COLO668 (cell line): ENCODE measurements around the gene FAM153A.
"Not testable (repeated sequence)": the region's sequence is repeated elsewhere in the genome, so short reads cannot be mapped to it uniquely, and the experiment has no call there.

ENCODE experiments used
- DNase-seq: peaks from one replicate; lab custom pipeline; 2025; ENCODE audit not compliant: unreplicated experiment; lab: John Stamatoyannopoulos, UW

Gene FAM153A

DNA sequence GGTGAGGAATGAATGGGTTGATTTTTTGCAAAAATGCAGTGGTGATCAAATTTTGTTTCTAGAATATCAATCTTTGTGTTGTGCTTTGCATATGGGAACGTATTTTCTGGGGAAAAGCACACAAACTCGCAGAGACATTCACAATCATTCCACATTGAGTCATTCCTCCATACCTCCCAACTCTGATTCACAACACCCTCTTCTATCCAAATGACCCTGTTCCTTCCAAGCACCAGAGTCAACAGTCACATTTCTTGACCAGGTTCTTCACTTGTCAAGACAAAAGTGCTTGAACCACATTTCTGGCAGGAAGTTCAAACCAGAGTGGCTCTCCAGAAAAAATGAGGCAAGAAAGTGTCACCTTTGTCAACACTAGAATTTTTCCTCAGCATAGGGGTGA, 35.3 kb downstream of the FAM153A start:
- DNase-seq: not testable (repeated sequence)

DNA sequence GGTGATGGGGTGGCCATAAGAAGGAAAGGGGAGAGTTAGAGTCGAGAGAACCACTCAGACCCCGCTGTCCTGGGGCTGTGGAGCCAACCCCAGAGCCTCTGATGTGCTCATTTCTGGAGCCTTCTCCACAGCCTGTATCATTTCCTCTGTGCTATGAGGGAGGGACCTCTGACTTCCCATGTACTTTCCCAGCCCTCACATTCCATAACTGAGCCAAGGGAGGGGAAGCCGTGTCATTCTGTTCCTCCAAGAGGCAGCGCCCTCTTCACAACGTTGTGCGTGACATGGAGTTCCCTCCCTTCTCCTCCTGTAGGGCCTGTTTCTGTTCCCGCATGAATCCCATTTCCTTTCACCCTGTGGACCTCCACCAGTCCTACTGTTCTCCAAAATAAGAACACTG, 57.8 kb downstream of the FAM153A start:
- DNase-seq: not testable (repeated sequence)

DNA sequence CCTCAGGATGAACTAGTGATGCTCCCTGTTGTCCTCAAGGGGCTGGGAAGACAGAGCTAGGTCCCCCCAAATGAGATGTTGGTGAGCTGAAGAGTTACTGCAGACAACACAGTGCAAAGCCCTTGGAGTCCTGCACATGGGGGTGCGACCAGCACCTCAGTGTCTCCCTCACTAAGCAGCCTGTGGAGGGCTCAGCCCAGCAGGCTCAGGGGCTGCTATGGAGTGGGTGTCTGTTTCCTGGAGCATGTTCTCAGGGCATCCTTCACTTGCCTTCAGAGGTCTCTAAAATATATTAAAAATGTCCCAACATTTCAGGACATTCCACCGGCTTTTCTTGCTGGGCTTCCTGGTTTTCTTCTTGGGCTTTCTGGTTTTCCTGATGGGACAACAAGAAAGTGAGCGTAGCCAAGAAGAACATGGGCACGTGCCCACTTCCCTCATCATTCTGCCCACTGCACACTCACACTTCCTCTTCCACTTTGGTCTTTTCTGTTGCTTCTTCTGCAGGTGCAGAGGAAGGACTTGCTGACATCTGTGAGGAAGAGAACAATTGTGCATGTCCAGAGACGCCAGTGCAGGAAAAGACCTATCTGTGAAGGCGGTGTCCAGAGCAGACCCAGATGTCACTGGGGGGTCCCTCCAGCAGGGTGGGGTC, 58.7 kb downstream of the FAM153A start:
- DNase-seq: not testable (repeated sequence)

DNA sequence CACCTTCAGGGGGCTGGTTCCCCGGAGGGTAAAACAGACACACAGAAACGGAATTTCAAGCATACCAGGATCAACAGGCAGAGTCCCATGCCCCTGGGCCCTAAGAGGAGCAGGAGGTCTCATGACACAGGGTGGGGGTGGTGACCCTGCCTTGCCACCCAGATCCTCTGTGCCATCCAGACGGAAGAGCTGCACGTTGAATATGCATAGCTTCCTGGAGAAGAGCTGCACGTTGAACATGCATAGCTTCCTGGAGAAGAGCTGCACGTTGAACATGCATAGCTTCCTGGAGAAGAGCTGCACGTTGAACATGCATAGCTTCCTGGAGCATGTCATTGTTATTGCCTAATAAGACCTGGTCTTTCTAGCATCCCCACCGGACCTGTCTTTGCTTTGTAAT, 59.9 kb downstream of the FAM153A start:
- not testable (repeated sequence) for DNase-seq

DNA sequence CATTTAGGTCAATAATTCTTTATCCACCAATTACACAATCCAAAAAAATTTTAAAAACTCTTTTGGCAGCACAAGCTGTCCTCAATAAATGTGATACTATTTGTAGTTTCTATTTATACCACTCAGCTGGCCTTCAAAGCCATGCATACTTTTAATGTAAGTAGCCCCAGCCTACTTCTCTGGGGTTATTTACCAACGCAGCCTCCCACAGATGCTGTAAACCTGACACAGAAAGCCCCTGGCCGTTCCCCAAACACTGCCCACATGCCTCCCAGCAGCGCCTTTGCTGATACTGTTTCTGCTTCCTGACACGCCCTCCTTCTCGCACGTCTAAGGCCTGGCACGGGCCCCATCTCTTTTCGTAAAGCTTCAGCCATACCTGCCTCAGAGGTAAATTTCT, 62.7 kb downstream of the FAM153A start:
- DNase-seq: not testable (repeated sequence)

DNA sequence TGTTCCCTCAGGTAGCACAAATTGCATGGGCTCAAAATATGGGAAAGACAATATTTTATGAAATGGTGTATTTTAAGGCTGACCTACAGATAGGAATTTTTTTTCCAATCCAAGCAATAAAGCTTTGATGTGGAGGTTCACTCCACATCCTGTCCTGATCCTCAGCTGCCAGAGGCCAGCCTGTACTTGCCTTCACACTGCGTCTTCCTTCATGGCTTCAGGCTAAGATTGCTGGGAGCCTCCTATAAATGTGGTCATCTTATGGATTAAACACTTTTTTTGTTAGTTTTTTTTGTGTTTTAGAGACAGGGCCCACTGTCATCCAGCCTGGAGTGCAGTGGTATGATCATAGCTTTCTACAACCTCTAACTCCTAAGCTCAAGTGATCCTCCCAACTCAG, 67.3 kb downstream of the FAM153A start:
- DNase-seq: not testable (repeated sequence)

DNA sequence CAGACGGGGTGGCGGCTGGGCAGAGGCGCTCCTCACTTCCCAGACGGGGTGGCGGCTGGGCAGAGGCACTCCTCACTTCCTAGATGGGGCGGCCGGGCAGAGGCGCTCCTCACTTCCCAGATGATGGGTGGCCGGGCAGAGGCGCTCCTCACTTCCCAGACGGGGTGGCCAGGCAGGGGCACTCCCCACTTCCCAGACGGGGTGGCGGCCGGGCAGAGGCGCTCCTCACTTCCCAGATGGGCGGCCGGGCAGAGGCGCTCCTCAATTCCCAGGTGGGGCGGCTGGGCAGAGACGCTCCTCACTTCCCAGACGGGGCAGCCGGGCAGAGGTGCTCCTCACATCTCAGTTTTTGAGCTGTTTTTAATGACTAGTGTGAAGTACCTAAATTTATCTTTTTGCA, 86.6 kb downstream of the FAM153A start:
- DNase-seq: not testable (repeated sequence)

DNA sequence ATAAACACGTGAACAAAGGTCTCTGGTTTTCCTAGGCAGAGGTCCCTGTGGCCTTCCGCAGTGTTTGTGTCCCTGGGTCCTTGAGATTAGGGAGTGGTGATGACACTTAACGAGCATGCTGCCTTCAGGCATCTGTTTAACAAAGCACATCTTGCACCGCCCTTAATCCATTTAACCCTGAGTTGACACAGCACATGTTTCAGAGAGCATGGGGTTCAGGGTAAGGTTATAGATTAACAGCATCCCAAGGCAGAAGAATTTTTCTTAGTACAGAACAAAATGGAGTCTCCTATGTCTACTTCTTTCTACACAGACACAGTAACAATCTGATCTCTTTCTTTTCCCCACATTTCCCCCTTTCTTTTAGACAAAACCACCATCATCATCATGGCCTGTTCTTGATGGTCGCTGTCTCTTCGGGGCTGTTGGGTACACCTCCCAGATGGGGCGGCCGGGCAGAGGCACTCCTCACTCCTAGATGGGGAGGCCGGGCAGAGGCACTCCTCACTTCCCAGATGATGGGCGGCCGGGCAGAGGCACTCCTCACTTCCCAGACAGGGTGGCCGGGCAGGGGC, 87.3 kb downstream of the FAM153A start:
- not testable (repeated sequence) for DNase-seq

DNA sequence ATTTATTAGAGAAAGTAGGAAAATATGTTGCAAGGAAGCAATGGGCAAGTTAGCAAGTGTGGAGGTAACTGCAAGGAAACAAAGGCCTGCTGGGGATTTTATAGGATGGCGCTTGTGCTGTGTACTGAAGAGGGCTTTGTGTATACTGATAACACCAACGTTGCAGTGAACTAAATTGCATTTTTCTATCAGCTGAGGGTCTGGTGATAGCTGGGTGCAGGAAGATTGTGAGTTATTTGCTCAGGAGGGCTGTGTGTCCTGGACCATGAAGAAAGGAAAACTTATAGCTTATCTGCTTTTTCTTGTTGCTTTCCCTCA, 88.2 kb downstream of the FAM153A start:
- DNase-seq: not testable (repeated sequence)

DNA sequence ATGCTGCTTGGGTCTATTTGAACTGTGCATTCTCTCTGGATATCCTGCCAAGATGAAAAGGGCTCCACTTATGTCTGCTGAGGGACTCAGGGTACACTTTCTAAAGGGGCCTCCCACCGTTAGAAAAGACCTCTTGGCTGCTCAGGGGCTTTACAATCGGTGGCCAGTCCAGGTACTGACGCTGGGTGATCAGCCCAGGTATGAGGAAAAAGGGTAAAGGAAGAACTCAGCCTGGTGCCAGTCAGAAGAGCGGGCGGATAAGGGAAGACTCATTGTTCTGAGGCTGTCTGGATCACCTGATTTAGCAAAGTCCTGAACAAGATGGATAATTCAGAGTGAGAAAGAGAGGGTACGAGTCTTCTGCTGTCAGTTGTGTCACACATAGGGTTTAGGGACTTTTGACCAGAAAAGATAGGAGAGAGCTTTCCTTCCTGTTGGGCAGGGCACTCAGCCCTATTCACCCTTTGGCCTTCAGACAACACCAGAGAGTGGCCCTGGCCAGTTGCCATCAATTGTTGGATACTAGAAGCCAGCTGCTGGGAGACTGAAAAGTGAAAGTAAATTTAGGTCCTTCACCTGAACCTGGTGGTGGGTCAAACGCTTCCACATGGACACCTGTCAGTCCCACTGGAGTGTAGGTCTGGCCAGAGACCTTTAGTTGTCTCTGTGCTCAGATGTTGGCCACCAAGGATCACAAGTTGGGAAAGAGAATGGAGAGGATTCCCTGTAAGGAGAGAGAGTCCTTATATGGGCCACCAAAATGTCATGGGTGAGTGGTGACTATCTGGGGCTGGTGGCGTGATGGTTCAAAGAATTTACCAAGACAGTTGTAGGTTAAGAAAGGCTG, 88.8 kb downstream of the FAM153A start:
- peak; percentile 21 for DNase-seq

DNA sequence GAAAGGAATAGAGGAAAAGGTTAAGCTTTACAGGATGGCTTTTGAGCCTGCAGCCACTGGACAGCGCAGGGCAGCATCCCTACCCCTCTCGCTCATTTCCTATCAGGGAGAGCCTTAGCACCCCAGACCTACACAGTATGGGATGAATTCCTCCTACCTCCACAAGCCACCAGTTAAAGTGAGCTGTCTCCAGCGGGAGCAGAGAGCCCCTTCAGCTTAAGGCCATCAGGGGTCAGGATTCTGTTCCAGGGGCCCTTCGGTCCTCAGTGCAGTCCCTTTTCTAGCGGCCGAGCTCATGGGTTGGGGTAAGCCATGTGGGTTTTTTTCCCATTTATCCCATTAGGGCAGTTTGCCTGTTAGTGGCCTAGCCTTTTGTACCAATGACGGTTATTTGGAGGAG, 89.7 kb downstream of the FAM153A start:
- DNase-seq: not testable (repeated sequence)

DNA sequence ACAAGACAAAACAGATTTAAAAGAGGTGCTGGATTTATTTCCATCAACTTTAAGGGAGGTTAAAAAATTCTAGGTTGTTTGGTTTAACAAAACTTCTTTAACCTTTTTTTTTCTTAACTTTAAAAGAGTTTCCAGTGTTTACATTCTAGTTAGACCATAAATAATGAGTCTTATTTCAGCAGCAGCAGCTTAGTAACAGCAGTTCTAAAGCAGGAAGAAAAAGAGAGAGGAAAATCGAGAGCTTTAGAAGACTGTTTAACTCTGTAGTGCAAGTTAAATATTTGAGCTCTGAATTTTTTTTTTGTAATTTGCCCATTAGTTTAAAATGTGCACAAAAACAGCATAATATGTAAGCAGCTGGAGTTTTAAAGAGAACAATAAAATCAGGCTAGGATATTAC, 90.2 kb downstream of the FAM153A start:
- DNase-seq: not testable (repeated sequence)

DNA sequence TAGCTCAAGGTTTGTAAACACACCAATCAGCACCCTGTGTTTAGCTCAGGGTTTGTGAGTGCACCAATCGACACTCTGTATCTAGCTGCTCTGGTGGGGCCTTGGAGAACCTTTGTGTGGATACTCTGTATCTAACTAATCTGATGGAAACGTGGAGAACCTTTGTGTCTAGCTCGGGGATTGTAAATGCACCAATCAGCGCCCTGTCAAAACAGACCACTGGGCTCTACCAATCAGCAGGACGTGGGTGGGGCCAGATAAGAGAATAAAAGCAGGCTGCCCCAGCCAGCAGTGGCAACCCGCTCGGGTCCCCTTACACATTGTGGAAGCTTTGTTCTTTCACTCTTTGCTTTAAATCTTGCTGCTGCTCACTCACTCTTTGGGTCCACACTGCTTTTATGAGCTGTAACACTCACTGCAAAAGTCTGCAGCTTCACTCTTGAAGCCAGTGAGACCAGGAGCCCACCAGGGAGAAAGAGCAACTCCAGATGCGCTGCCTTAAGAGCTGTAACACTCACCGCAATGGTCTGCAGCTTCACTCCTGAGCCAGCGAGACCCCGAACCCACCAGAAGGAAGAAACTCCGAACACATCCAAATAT, 93.6 kb downstream of the FAM153A start:
- DNase-seq: not testable (repeated sequence)

DNA sequence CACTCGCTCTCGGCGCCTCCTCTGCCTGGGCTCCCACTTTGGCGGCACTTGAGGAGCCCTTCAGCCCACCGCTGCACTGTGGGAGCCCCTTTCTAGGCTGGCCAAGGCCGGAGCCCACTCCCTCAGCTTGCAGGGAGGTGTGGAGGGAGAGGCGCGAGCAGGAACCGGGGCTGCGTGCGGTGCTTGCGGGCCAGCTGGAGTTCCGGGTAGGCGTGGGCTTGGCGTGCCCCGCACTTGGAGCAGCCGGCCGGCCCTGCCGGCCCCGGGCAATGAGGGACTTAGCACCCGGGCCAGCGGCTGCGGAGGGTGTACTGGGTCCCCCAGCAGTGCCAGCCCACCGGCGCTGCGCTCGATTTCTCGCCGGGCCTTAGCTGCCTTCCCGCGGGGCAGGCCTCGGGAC, 94.6 kb downstream of the FAM153A start:
- not testable (repeated sequence) for DNase-seq

DNA sequence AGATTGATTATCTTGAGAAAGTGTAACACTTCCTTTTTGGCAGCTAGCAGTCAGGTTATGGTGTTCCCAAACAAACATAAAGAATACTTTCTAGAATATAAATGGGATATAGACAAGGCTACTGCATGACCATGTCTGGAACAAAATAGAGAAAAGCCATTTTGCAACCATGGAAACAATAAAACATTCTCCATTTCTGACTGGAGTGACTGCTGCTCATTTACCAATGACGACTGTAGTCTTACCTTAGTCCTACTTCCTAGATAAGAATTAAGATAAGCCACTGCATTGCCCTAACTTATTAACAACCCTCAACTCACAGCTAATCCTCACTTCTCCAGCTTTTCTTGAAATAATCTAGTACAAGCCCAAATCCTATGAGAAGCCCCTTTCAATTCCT, 100.8 kb downstream of the FAM153A start:
- not testable (repeated sequence) for DNase-seq
